Prostate gland (tissue), 2 donors: ENCODE results near the gene CERS6.

Experiments used
- CTCF ChIP-seq, 4 experiments: fragments of 200-600 bp in 2 of 4; fragments of 450-650 bp in 2 of 4; sonication (generic) in 2 of 4; IDR thresholded peaks; 1 replicate in 3 of 4; 2 replicates in 1 of 4; pipeline ENCODE4 v1.5.1; 2016 to 2019; ENCODE audit warnings: antibody characterized with exemption in 4 of 4, mild to moderate bottlenecking in 2 of 4, moderate library complexity in 2 of 4
- POLR2A ChIP-seq: fragments of 450-650 bp; IDR thresholded peaks from one replicate; pipeline ENCODE4 v1.6.1; 2016; ENCODE audit warnings: antibody characterized with exemption, mild to moderate bottlenecking
- POLR2AphosphoS5 ChIP-seq: sonication (generic); formaldehyde crosslinking; IDR thresholded peaks from one replicate; pipeline ENCODE4 v1.6.1; 2017; ENCODE audit warnings: antibody characterized with exemption

- TF ChIP-seq CTCF (IDR thresholded peaks at IDR 0.05) = no peak
- no peak for TF ChIP-seq POLR2A
- no peak for TF ChIP-seq POLR2AphosphoS5
These were observed 358.0 kb downstream of the CERS6 start for GRCh38 chr2:168814046-168814445.
